Measurements from ENCODE around the gene AIRE. TPM values are rescaled to one million over a fixed set of nuclear protein-coding genes. Genes with fewer than 3 reads are reported as not detected.

AIRE gene
- total and polyA plus RNA-seq, 2 of the 13 experiments (the other 11 are each of a cell fraction or from before 2014, with no cell fraction given): not detected

GRCh38 chr21:44338971-44339910, 53.6 kb downstream of the AIRE start, which contains the start of gene CFAP410 (continued):
- TF ChIP-seq, protein P1, sequence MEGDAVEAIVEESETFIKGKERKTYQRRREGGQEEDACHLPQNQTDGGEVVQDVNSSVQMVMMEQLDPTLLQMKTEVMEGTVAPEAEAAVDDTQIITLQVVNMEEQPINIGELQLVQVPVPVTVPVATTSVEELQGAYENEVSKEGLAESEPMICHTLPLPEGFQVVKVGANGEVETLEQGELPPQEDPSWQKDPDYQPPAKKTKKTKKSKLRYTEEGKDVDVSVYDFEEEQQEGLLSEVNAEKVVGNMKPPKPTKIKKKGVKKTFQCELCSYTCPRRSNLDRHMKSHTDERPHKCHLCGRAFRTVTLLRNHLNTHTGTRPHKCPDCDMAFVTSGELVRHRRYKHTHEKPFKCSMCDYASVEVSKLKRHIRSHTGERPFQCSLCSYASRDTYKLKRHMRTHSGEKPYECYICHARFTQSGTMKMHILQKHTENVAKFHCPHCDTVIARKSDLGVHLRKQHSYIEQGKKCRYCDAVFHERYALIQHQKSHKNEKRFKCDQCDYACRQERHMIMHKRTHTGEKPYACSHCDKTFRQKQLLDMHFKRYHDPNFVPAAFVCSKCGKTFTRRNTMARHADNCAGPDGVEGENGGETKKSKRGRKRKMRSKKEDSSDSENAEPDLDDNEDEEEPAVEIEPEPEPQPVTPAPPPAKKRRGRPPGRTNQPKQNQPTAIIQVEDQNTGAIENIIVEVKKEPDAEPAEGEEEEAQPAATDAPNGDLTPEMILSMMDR (CRISPR knock-in tag; IDR thresholded peaks at IDR 0.05): peak; percentile 25
- peak; percentile 80 for TF ChIP-seq UBTF (CRISPR knock-in tag; IDR thresholded peaks at IDR 0.05)
- TF ChIP-seq CBFB (CRISPR knock-in tag; IDR thresholded peaks at IDR 0.05): peak; percentile 84; the same call in 1 of the 2 replicates
- TF ChIP-seq ZSCAN31 (CRISPR knock-in tag; IDR thresholded peaks at IDR 0.05; ENCODE audit: low read depth): peak; percentile 75; the same call in 1 of the 2 replicates
- TF ChIP-seq ZMYM4 (CRISPR knock-in tag; IDR thresholded peaks at IDR 0.05): peak; percentile 88
- TF ChIP-seq CHD2 (IDR thresholded peaks at IDR 0.05; ENCODE audit: low read depth, low read length): no peak
- 0 out of 2 replicates have a peak, but pooled peaks have one; percentile 21 for TF ChIP-seq SMAD3 (CRISPR knock-in tag; IDR thresholded peaks at IDR 0.05)
- no peak for TF ChIP-seq ZNF652 (CRISPR knock-in tag; IDR thresholded peaks at IDR 0.05; ENCODE audit: borderline replicate concordance, low read depth)
- no peak for TF ChIP-seq ZNF136 (CRISPR knock-in tag; IDR thresholded peaks at IDR 0.05; ENCODE audit: low read depth)
- peak; percentile 99 for TF ChIP-seq GATAD1 (CRISPR knock-in tag; IDR thresholded peaks at IDR 0.05)
- TF ChIP-seq, protein P2, sequence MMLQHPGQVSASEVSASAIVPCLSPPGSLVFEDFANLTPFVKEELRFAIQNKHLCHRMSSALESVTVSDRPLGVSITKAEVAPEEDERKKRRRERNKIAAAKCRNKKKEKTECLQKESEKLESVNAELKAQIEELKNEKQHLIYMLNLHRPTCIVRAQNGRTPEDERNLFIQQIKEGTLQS (CRISPR knock-in tag; IDR thresholded peaks at IDR 0.05): 0 out of 2 replicates have a peak, but pooled peaks have one; percentile 16
- peak; percentile 87; the same call in 1 of the 2 replicates for TF ChIP-seq ZNF776 (CRISPR knock-in tag; IDR thresholded peaks at IDR 0.05)
- TF ChIP-seq ZNF839 (CRISPR knock-in tag; IDR thresholded peaks at IDR 0.05; ENCODE audit: borderline replicate concordance): peak; percentile 74; the same call in 1 of the 2 replicates
- peak; percentile 55; the same call in 1 of the 2 replicates for TF ChIP-seq ZSCAN20 (CRISPR knock-in tag; IDR thresholded peaks at IDR 0.05; ENCODE audit: borderline replicate concordance)
- 0 out of 2 replicates have a peak, but pooled peaks have one; percentile 46 for TF ChIP-seq ZNF570 (CRISPR knock-in tag; IDR thresholded peaks at IDR 0.05; ENCODE audit: borderline replicate concordance)
- TF ChIP-seq BRD4 (CRISPR knock-in tag; IDR thresholded peaks at IDR 0.05): peak; percentile 93
- peak; percentile 85 for TF ChIP-seq RFXAP (CRISPR knock-in tag; IDR thresholded peaks at IDR 0.05; ENCODE audit: borderline replicate concordance)
- peak; percentile 78; the same call in 1 of the 2 replicates for TF ChIP-seq ZNF430 (CRISPR knock-in tag; IDR thresholded peaks at IDR 0.05)
- TF ChIP-seq DMAP1 (CRISPR knock-in tag; IDR thresholded peaks at IDR 0.05): peak; percentile 94
- peak in 1 of 2 experiments; percentile 86; a peak in 2 of 4 replicates for TF ChIP-seq POLR2A (IDR thresholded peaks at IDR 0.05; ENCODE audit: insufficient read depth in 1 of 2, low read depth in 2 of 2, low read length in 2 of 2)
- TF ChIP-seq ZNF790 (CRISPR knock-in tag; IDR thresholded peaks at IDR 0.05; ENCODE audit: borderline replicate concordance): no peak
- peak; percentile 50; the same call in 1 of the 2 replicates for TF ChIP-seq ZNF331 (CRISPR knock-in tag; IDR thresholded peaks at IDR 0.05)
- TF ChIP-seq SALL1 (CRISPR knock-in tag; IDR thresholded peaks at IDR 0.05): peak; percentile 86
- 0 out of 2 replicates have a peak, but pooled peaks have one; percentile 33 for TF ChIP-seq ZNF12 (CRISPR knock-in tag; IDR thresholded peaks at IDR 0.05)
- peak; percentile 69; the same call in 1 of the 2 replicates for TF ChIP-seq DR1 (CRISPR knock-in tag; IDR thresholded peaks at IDR 0.05)
- TF ChIP-seq KLF13 (CRISPR knock-in tag; IDR thresholded peaks at IDR 0.05): no peak
- 0 out of 2 replicates have a peak, but pooled peaks have one; percentile 35 for TF ChIP-seq ZC3H13 (CRISPR knock-in tag; IDR thresholded peaks at IDR 0.05)

Data from HepG2 (cell line).